Stomach (tissue), 4 donors: ENCODE measurements around the gene LDB2.

Source experiments
- CTCF ChIP-seq, 7 experiments: fragments of 450-650 bp in 4 of 7; fragments of 200-600 bp in 3 of 7; sonication (generic) in 3 of 7; IDR thresholded peaks; one replicate each; pipeline ENCODE4 v1.5.1; 2016 to 2019; ENCODE audit warnings: antibody characterized with exemption in 7 of 7, control low read depth in 2 of 7, mild to moderate bottlenecking in 1 of 7
- EP300 ChIP-seq: sonication (generic); formaldehyde crosslinking; IDR thresholded peaks from one replicate; pipeline ENCODE4 v1.6.1; 2017; ENCODE audit warnings: antibody characterized with exemption
- POLR2A ChIP-seq, 4 donors: fragments of 450-650 bp; IDR thresholded peaks; one replicate each; pipeline ENCODE4 v1.6.1; 2016; ENCODE audit warnings: antibody characterized with exemption in 4 of 4, control low read depth in 2 of 4, mild to moderate bottlenecking in 1 of 4, moderate library complexity in 1 of 4

DNA sequence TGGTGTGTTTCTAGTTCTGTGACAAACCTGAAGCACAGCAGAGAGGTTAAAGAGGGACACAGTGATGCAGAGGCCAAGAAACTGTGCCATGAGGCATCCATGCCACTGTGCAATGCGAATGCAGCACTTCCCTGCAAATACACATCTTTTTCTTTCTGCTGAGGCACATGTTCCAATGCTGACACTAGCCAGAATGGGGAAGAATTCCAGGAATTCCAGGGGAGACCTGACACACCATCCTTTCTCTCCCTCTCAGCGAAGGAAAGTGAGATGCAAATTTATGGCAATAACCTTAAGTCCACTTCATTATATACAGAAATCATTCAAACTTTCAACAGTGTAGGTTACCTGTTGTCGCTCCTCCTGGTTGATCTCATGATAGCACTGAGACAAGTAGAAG lies 204.8 kb downstream of the LDB2 start:
- TF ChIP-seq POLR2A (IDR thresholded peaks at IDR 0.05): no peak
- TF ChIP-seq CTCF (IDR thresholded peaks at IDR 0.05): no peak
- no peak for TF ChIP-seq EP300
